Upper lobe of left lung (tissue), 4 donors: ENCODE data around the gene MYOCD.

Experiments used
- CTCF ChIP-seq, 6 experiments: fragments of 450-650 bp in 4 of 6; fragments of 200-600 bp in 2 of 6; sonication (generic) in 2 of 6; IDR thresholded peaks; one replicate each; pipeline ENCODE4 v1.5.1; 2016 to 2019; ENCODE audit warnings: antibody characterized with exemption in 6 of 6
- POLR2AphosphoS5 ChIP-seq, 2 donors: sonication (generic); formaldehyde crosslinking; IDR thresholded peaks; one replicate each; pipeline ENCODE4 v1.5.1; 2017; ENCODE audit warnings: antibody characterized with exemption in 2 of 2

GRCh38 chr17:12671906-12672305 is 6.2 kb downstream of the MYOCD start:
- no peak for TF ChIP-seq POLR2AphosphoS5 (IDR thresholded peaks at IDR 0.05)
- no peak for TF ChIP-seq CTCF (IDR thresholded peaks at IDR 0.05)
